Panc1 (cell line): ENCODE data around the gene EXOC6B. TPM values are rescaled to one million over a fixed set of nuclear protein-coding genes. Genes with fewer than 3 reads are reported as not detected.

ENCODE experiments used
- ATAC-seq: fragments of 200-7000 bp; cut with Tn5 transposase; 2 replicates; pipeline ENCODE4 v1.9.1; 2020; ENCODE audit warnings: mild to moderate bottlenecking, moderate library complexity
- BruUV-seq: library from RNA; stranded (reverse); fragments of 400-500 nt; replicated peaks from 2 replicates; lab custom pipeline; 2021; lab: Mats Ljungman, UMichigan
- CTCF ChIA-PET: fragments of 300-600 bp; sonication (Branson Sonifier 250); formaldehyde crosslinking; loops from one replicate; lab custom pipeline; 2022; ENCODE audit warnings: antibody characterized with exemption; lab: Charles Lee
- POLR2A ChIA-PET: fragments of 300-600 bp; sonication (Branson Sonifier 250); formaldehyde crosslinking; loops from one replicate; lab custom pipeline; 2022; ENCODE audit warnings: antibody characterized with exemption; lab: Charles Lee
- DNase-seq: peaks from one replicate; pipeline ENCODE4 v3.0.0-alpha.2; 2010; ENCODE audit warnings: low read depth, low spot score
- H3K27ac ChIP-seq: 2 replicates; pipeline ENCODE4 v1.5.1; 2011; ENCODE audit warnings: mild to moderate bottlenecking, low read length, inconsistent platforms
- H3K27me3 ChIP-seq: fragments of 200-500 bp; sonication (Bioruptor generic); 2 replicates; pipeline ENCODE4 v1.6.0; 2014; ENCODE audit warnings: low read length, inconsistent platforms; ENCODE audit not compliant: control insufficient read depth, insufficient read depth
- H3K36me3 ChIP-seq: fragments of 200-500 bp; sonication (Bioruptor generic); 2 replicates; pipeline ENCODE4 v1.5.1; 2014; ENCODE audit warnings: inconsistent platforms, mild to moderate bottlenecking, low read length, moderate library complexity; ENCODE audit not compliant: control insufficient read depth, insufficient read depth
- H3K4me1 ChIP-seq: 2 replicates; pipeline ENCODE4 v1.5.1; 2011; ENCODE audit warnings: inconsistent platforms, mild to moderate bottlenecking, low read length, moderate library complexity; ENCODE audit not compliant: control insufficient read depth, insufficient read depth
- H3K4me3 ChIP-seq, 2 experiments: 2 replicates each; pipeline ENCODE4 v1.5.1; 2011 to 2012; ENCODE audit warnings: low read depth in 2 of 2, low read length in 2 of 2, mild to moderate bottlenecking in 2 of 2, inconsistent platforms in 1 of 2, moderate library complexity in 1 of 2
- H3K9me3 ChIP-seq: fragments of 200-500 bp; sonication (Bioruptor generic); 2 replicates; pipeline ENCODE4 v1.5.1; 2014; ENCODE audit warnings: low read depth, mild to moderate bottlenecking, inconsistent platforms, low read length, moderate library complexity; ENCODE audit not compliant: control insufficient read depth, insufficient read depth
- POLR2AphosphoS5 ChIP-seq: IDR thresholded peaks from 2 replicates; pipeline ENCODE4 v1.6.1; 2012; ENCODE audit warnings: mild to moderate bottlenecking, low read depth, low read length, moderate library complexity
- SIN3A ChIP-seq: IDR thresholded peaks from 2 replicates; pipeline ENCODE4 v1.6.1; 2012; ENCODE audit warnings: low read depth, mild to moderate bottlenecking, low read length, moderate library complexity, borderline replicate concordance; ENCODE audit not compliant: insufficient read depth
- TCF7L2 ChIP-seq: IDR thresholded peaks from 2 replicates; pipeline ENCODE4 v1.6.1; 2011; ENCODE audit warnings: mild to moderate bottlenecking, low read depth, low read length, inconsistent platforms
- in situ Hi-C: cut with HindIII; loops from 2 replicates; pipeline ENCODE4 v1.10.0; 2016; ENCODE audit warnings: low sequenced_read_pairs, low pct_unique_long_range_greater_than_20kb
- intact Hi-C: fragments of 100-400 bp; cut with micrococcal nuclease; formaldehyde crosslinking; loops from one replicate; pipeline ENCODE4 v1.10.0; 2022; ENCODE audit not compliant: unreplicated experiment
- total RNA-seq: library from RNA; stranded (reverse); gene quantifications from one replicate; pipeline ENCODE4 v1.2.1, GENCODE V29; 2021; ENCODE audit not compliant: unreplicated experiment
- TF ChIP-seq, protein P1 (sequence below): fragments of 450-650 bp; IDR thresholded peaks from 2 replicates; pipeline ENCODE4 v1.5.1; 2017; ENCODE audit warnings: mild to moderate bottlenecking
- TF ChIP-seq, protein P2 (sequence below), 2 experiments: IDR thresholded peaks; 2 replicates each; pipeline ENCODE4 v1.6.1; 2011 to 2012; ENCODE audit warnings: low read depth in 2 of 2, control low read depth in 1 of 2, low read length in 1 of 2, mild to moderate bottlenecking in 1 of 2, moderate library complexity in 1 of 2; ENCODE audit not compliant: insufficient read depth in 1 of 2

Gene EXOC6B
- total RNA-seq, 1 experiment from 2014 or later, result 23.2 TPM

DNA sequence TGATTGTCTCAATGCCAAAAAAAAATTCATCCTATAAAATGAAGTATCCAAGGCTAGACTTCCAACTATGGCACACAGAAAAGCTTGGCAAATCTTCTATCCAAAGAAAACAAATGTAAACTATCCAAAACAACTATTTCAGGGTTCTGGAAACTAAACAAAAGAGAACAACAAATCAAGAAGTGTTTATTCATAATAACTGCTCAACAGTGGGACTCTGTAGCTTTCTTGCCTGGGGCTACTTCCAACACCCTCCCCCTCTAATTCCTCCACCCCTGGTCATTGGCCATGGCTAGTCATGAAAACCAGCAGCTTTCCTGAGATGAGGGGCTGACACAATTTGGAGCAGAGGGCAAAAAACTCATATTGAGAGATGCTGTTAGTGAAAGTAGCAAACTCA, 107.0 kb downstream of the EXOC6B start:
- Histone ChIP-seq H3K27ac (no peak overlapping the region), H3K36me3 (no peaks in the 10 kb centered on the region), H3K4me3 (no peak overlapping the region), H3K9me3 (no peaks in the 10 kb centered on the region), H3K4me1 (no peaks in the 10 kb centered on the region), H3K27me3 (no peaks in the 10 kb centered on the region)
- ChIA-PET CTCF (no interaction called here), POLR2A (no interaction called here)
- no TSS peak for BruUV-seq
- intact Hi-C loops (no loop called here), in situ Hi-C loops (no loop called here)
- no peak for DNase-seq
- ATAC-seq, result no peak
- TF ChIP-seq, protein P1, sequence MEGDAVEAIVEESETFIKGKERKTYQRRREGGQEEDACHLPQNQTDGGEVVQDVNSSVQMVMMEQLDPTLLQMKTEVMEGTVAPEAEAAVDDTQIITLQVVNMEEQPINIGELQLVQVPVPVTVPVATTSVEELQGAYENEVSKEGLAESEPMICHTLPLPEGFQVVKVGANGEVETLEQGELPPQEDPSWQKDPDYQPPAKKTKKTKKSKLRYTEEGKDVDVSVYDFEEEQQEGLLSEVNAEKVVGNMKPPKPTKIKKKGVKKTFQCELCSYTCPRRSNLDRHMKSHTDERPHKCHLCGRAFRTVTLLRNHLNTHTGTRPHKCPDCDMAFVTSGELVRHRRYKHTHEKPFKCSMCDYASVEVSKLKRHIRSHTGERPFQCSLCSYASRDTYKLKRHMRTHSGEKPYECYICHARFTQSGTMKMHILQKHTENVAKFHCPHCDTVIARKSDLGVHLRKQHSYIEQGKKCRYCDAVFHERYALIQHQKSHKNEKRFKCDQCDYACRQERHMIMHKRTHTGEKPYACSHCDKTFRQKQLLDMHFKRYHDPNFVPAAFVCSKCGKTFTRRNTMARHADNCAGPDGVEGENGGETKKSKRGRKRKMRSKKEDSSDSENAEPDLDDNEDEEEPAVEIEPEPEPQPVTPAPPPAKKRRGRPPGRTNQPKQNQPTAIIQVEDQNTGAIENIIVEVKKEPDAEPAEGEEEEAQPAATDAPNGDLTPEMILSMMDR, result no peak
- TF ChIP-seq TCF7L2 (no peak), SIN3A (no peak), POLR2AphosphoS5 (no peak)
- TF ChIP-seq, protein P2, sequence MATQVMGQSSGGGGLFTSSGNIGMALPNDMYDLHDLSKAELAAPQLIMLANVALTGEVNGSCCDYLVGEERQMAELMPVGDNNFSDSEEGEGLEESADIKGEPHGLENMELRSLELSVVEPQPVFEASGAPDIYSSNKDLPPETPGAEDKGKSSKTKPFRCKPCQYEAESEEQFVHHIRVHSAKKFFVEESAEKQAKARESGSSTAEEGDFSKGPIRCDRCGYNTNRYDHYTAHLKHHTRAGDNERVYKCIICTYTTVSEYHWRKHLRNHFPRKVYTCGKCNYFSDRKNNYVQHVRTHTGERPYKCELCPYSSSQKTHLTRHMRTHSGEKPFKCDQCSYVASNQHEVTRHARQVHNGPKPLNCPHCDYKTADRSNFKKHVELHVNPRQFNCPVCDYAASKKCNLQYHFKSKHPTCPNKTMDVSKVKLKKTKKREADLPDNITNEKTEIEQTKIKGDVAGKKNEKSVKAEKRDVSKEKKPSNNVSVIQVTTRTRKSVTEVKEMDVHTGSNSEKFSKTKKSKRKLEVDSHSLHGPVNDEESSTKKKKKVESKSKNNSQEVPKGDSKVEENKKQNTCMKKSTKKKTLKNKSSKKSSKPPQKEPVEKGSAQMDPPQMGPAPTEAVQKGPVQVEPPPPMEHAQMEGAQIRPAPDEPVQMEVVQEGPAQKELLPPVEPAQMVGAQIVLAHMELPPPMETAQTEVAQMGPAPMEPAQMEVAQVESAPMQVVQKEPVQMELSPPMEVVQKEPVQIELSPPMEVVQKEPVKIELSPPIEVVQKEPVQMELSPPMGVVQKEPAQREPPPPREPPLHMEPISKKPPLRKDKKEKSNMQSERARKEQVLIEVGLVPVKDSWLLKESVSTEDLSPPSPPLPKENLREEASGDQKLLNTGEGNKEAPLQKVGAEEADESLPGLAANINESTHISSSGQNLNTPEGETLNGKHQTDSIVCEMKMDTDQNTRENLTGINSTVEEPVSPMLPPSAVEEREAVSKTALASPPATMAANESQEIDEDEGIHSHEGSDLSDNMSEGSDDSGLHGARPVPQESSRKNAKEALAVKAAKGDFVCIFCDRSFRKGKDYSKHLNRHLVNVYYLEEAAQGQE (IDR thresholded peaks at IDR 0.05; ENCODE audit: insufficient read depth in 1 of 2, low read depth in 2 of 2, low read length in 1 of 2), result no peak

DNA sequence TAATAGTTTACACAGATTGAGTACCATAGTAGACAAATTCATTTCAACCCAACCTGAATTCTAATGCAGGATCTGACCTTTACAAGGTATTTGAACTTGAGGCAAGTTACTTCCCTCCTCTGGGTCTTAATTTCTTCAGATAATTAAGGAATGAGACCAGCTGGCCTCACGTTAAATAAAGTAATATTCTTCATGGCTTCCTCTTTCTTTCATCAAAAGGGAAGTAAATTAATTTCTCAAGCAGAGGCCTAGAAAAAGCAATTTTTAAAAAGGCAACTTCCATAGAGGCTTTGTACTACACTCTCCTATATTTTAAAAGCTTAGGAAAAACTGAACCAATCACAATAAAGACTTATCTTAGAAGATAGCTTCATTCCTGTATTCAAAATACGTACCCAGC, 109.2 kb downstream of the EXOC6B start:
- H3K4me1 ChIP-seq, result no peaks in the 10 kb centered on the region
- intact Hi-C loops, result no loop called here
- DNase-seq (no peak), ATAC-seq (no peak)
- in situ Hi-C loops, result no loop called here
- H3K4me3 ChIP-seq, result no peak overlapping the region
- no peak overlapping the region for H3K27ac ChIP-seq
- no TSS peak for BruUV-seq
- H3K36me3 ChIP-seq, result no peaks in the 10 kb centered on the region
- H3K27me3 ChIP-seq, result no peaks in the 10 kb centered on the region
- POLR2A ChIA-PET, result no interaction called here
- H3K9me3 ChIP-seq, result no peaks in the 10 kb centered on the region
- TF ChIP-seq SIN3A (no peak), POLR2AphosphoS5 (no peak), TCF7L2 (no peak)
- TF ChIP-seq, protein P1, result no peak
- TF ChIP-seq, protein P2 (IDR thresholded peaks at IDR 0.05; ENCODE audit: insufficient read depth in 1 of 2, low read depth in 2 of 2, low read length in 1 of 2), result no peak
- CTCF ChIA-PET, result no interaction called here
